ENCODE data around the gene ZNF408.

GRCh38 chr11:46737699-46738098 lies 36.9 kb downstream of the ZNF408 start:
- no peak for TF ChIP-seq CTCF (IDR thresholded peaks at IDR 0.05)
- TF ChIP-seq TCF7L2 (IDR thresholded peaks at IDR 0.05; ENCODE audit: low read depth, low read length), result no peak
- TF ChIP-seq POLR2AphosphoS5 (IDR thresholded peaks at IDR 0.05; ENCODE audit: low read depth, low read length), result no peak
- TF ChIP-seq REST (IDR thresholded peaks at IDR 0.05; ENCODE audit: insufficient read depth in 1 of 2, low read depth in 2 of 2, low read length in 1 of 2), result no peak
- no peak for TF ChIP-seq SIN3A (IDR thresholded peaks at IDR 0.05; ENCODE audit: borderline replicate concordance, insufficient read depth, low read depth, low read length)

All from Panc1 (cell line).